RWPE2 (cell line): ENCODE measurements around the gene UBXN7.

Experiments
- ATAC-seq: fragments of 200-7000 bp; cut with Tn5 transposase; 3 replicates; pipeline ENCODE4 v1.9.1; 2021; ENCODE audit warnings: low read depth
- DNase-seq: peaks from one replicate; pipeline ENCODE4 v3.0.0-alpha.2; 2020; ENCODE audit warnings: low spot score
- H3K27ac ChIP-seq: fragments of 450-650 bp; 2 replicates; pipeline ENCODE4 v1.5.1; 2017; ENCODE audit warnings: mild to moderate bottlenecking; ENCODE audit not compliant: poor library complexity, severe bottlenecking
- H3K27me3 ChIP-seq: fragments of 250-450 bp; sonication (Bioruptor Pico); 2 replicates; pipeline ENCODE4 v1.5.1; 2021; ENCODE audit warnings: mild to moderate bottlenecking, moderate library complexity; ENCODE audit not compliant: insufficient read depth, poor library complexity, severe bottlenecking
- H3K36me3 ChIP-seq: fragments of 250-450 bp; sonication (Bioruptor Pico); 2 replicates; pipeline ENCODE4 v1.5.1; 2020; ENCODE audit warnings: low read depth, mild to moderate bottlenecking, moderate library complexity
- H3K4me1 ChIP-seq: fragments of 250-450 bp; sonication (Bioruptor Pico); 2 replicates; pipeline ENCODE4 v1.5.1; 2021; ENCODE audit warnings: mild to moderate bottlenecking, moderate library complexity; ENCODE audit not compliant: insufficient read depth, poor library complexity, severe bottlenecking
- H3K4me3 ChIP-seq: fragments of 250-450 bp; sonication (Bioruptor Pico); 2 replicates; pipeline ENCODE4 v1.5.1; 2021; ENCODE audit warnings: mild to moderate bottlenecking, moderate library complexity; ENCODE audit not compliant: severe bottlenecking
- H3K9me3 ChIP-seq: fragments of 250-450 bp; sonication (Bioruptor Pico); 2 replicates; pipeline ENCODE4 v1.5.1; 2021; ENCODE audit warnings: mild to moderate bottlenecking, moderate library complexity; ENCODE audit not compliant: severe bottlenecking
- TF ChIP-seq, protein P1 (sequence below): fragments of 450-650 bp; IDR thresholded peaks from one replicate; pipeline ENCODE4 v1.5.1; 2017; ENCODE audit warnings: mild to moderate bottlenecking, moderate library complexity; ENCODE audit not compliant: poor library complexity, severe bottlenecking

UBXN7 gene

DNA sequence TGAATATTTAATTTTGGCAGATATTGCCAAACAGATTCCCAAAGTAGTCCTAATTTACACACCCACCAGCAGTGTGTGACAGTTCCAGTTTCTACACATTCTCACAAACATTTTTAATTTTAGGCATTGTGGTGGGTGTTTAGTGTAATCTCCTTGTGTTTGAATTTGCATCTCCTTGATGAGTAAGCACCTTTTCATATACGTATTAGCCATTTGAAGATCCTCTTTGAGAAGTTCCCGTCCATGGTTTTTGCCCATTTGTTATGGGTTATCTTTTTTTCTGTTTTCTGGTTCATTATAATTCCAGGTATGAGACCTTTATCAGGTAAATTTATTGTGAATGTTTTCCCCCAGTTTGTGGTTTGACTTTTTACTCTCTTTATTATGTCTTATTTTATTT is 91.8 kb downstream of the UBXN7 start:
- no peaks in the 10 kb centered on the region for H3K9me3 ChIP-seq
- H3K27me3 ChIP-seq, result no peaks in the 10 kb centered on the region
- DNase-seq (no peak), ATAC-seq (no peak)
- H3K4me3 ChIP-seq, result no peak overlapping the region
- no peaks in the 10 kb centered on the region for H3K36me3 ChIP-seq
- TF ChIP-seq, protein P1, sequence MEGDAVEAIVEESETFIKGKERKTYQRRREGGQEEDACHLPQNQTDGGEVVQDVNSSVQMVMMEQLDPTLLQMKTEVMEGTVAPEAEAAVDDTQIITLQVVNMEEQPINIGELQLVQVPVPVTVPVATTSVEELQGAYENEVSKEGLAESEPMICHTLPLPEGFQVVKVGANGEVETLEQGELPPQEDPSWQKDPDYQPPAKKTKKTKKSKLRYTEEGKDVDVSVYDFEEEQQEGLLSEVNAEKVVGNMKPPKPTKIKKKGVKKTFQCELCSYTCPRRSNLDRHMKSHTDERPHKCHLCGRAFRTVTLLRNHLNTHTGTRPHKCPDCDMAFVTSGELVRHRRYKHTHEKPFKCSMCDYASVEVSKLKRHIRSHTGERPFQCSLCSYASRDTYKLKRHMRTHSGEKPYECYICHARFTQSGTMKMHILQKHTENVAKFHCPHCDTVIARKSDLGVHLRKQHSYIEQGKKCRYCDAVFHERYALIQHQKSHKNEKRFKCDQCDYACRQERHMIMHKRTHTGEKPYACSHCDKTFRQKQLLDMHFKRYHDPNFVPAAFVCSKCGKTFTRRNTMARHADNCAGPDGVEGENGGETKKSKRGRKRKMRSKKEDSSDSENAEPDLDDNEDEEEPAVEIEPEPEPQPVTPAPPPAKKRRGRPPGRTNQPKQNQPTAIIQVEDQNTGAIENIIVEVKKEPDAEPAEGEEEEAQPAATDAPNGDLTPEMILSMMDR, result no peak
- H3K4me1 ChIP-seq, result peaks cover 48% of the 10 kb centered on the region
- peak overlapping the region; percentile 71 for H3K27ac ChIP-seq

- Histone ChIP-seq H3K27me3 (no peaks in the 10 kb centered on the region), H3K36me3 (no peaks in the 10 kb centered on the region), H3K27ac (peak overlapping the region; percentile 71), H3K4me3 (no peak overlapping the region), H3K9me3 (no peaks in the 10 kb centered on the region), H3K4me1 (peaks cover 48% of the 10 kb centered on the region)
- DNase-seq, result no peak
- ATAC-seq, result no peak
- TF ChIP-seq, protein P1, result no peak
Measured at GRCh38 chr3:196339493-196340254, 92.6 kb downstream of the UBXN7 start.

DNA sequence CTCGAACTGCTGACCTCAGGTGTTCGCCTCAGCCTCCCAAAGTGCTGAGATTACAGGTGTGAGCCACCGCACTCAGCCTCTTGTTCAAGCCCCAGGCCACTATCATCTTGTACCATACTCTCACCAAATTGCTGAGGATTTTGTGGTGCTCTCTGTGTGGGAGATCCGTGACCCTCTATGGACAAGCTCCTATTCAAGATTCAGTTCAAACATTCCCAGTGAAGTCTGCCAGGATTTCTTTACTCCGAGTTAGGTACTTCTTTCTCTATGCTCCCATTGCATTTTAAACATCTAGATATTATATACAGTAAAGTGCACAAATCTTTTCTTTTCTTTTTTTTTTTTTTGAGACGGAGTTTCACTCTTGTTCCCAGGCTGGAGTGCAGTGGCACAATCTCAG is 93.2 kb downstream of the UBXN7 start:
- Histone ChIP-seq H3K9me3 (no peaks in the 10 kb centered on the region), H3K27ac (peak overlapping the region; percentile 71)

GRCh38 chr3:196336319-196337145 is 95.7 kb downstream of the UBXN7 start:
- Histone ChIP-seq H3K9me3 (no peaks in the 10 kb centered on the region), H3K27me3 (no peaks in the 10 kb centered on the region), H3K27ac (no peak overlapping the region), H3K4me1 (peaks cover 48% of the 10 kb centered on the region), H3K36me3 (no peaks in the 10 kb centered on the region), H3K4me3 (no peak overlapping the region)
- peak; percentile 33; the same call in 2 of the 3 replicates for ATAC-seq
- TF ChIP-seq, protein P1, result no peak
- no peak for DNase-seq

More for the DNA sequence above, 93.2 kb downstream of the UBXN7 start:
- Histone ChIP-seq H3K27me3 (no peaks in the 10 kb centered on the region), H3K4me3 (no peak overlapping the region), H3K36me3 (no peaks in the 10 kb centered on the region), H3K4me1 (peaks cover 48% of the 10 kb centered on the region)
- ATAC-seq (no peak), DNase-seq (no peak)
- TF ChIP-seq, protein P1, result no peak
